Liver (tissue), 9 donors: ENCODE measurements around the gene TMEM129. TPM values are rescaled to one million over a fixed set of nuclear protein-coding genes. Genes with fewer than 3 reads are reported as not detected.

Source experiments
- DNase-seq: peaks from one replicate; pipeline ENCODE4 v3.0.0-alpha.2; 2017; ENCODE audit warnings: low spot score
- H3K27ac ChIP-seq, 2 donors: one replicate each; pipeline ENCODE4 v1.7.0; 2013; ENCODE audit warnings: inconsistent platforms in 2 of 2, low read length in 2 of 2, control low read depth in 1 of 2, low read depth in 1 of 2, mild to moderate bottlenecking in 1 of 2
- H3K27me3 ChIP-seq, 4 donors: one replicate each; pipeline versions ENCODE4 v1.6.1 to v1.7.0; 2013; ENCODE audit warnings: low read length in 3 of 4, inconsistent platforms in 1 of 4, mild to moderate bottlenecking in 1 of 4, moderate library complexity in 1 of 4; ENCODE audit not compliant: control insufficient read depth in 4 of 4, insufficient read depth in 4 of 4
- H3K36me3 ChIP-seq, 4 donors: one replicate each; pipeline versions ENCODE4 v1.6.1 to v1.7.0; 2013; ENCODE audit warnings: low read length in 3 of 4, mild to moderate bottlenecking in 3 of 4, low read depth in 1 of 4, moderate library complexity in 1 of 4; ENCODE audit not compliant: control insufficient read depth in 4 of 4, insufficient read depth in 3 of 4
- H3K4me1 ChIP-seq, 4 donors: one replicate each; pipeline versions ENCODE4 v1.6.1 to v1.7.0; 2013; ENCODE audit warnings: low read length in 3 of 4, mild to moderate bottlenecking in 3 of 4, moderate library complexity in 1 of 4; ENCODE audit not compliant: control insufficient read depth in 4 of 4, insufficient read depth in 4 of 4
- H3K4me3 ChIP-seq, 3 donors: one replicate each; pipeline versions ENCODE4 v1.6.1 to v1.7.0; 2013; ENCODE audit warnings: low read length in 3 of 3, control low read depth in 1 of 3, low read depth in 1 of 3, mild to moderate bottlenecking in 1 of 3
- H3K9ac ChIP-seq, 2 donors: one replicate each; pipeline ENCODE4 v1.7.0; 2013; ENCODE audit warnings: low read length in 2 of 2, mild to moderate bottlenecking in 2 of 2, moderate library complexity in 2 of 2, control low read depth in 1 of 2, low read depth in 1 of 2
- H3K9me3 ChIP-seq, 4 donors: one replicate each; pipeline versions ENCODE4 v1.6.1 to v1.7.0; 2013; ENCODE audit warnings: low read length in 3 of 4; ENCODE audit not compliant: control insufficient read depth in 4 of 4
- FOXA1 ChIP-seq: IDR thresholded peaks from 2 replicates; pipeline ENCODE4 v1.6.1; 2016; ENCODE audit warnings: antibody characterized with exemption
- FOXA2 ChIP-seq: IDR thresholded peaks from 2 replicates; pipeline ENCODE4 v1.6.1; 2016; ENCODE audit warnings: antibody characterized with exemption
- GABPA ChIP-seq, 2 donors: IDR thresholded peaks in 1 of 2; conservative IDR thresholded peaks in 1 of 2; 2 replicates each; pipeline ENCODE4 v1.6.1; 2016; ENCODE audit warnings: antibody characterized with exemption in 2 of 2, mild to moderate bottlenecking in 1 of 2, moderate library complexity in 1 of 2
- HNF4A ChIP-seq, 2 donors: conservative IDR thresholded peaks; 2 replicates each; pipeline ENCODE4 v1.6.1; 2016; ENCODE audit warnings: antibody characterized with exemption in 2 of 2, mild to moderate bottlenecking in 2 of 2
- HNF4G ChIP-seq: IDR thresholded peaks from 2 replicates; pipeline ENCODE4 v1.6.1; 2016; ENCODE audit warnings: antibody characterized with exemption
- JUND ChIP-seq, 2 donors: IDR thresholded peaks; 2 replicates each; pipeline ENCODE4 v1.6.1; 2016; ENCODE audit warnings: antibody characterized with exemption in 2 of 2
- NR2F2 ChIP-seq: IDR thresholded peaks from 2 replicates; pipeline ENCODE4 v1.6.1; 2016; ENCODE audit warnings: antibody characterized with exemption
- RAD21 ChIP-seq, 2 donors: IDR thresholded peaks; 2 replicates each; pipeline ENCODE4 v1.6.1; 2016; ENCODE audit warnings: antibody characterized with exemption in 2 of 2, mild to moderate bottlenecking in 2 of 2
- RXRA ChIP-seq, 2 donors: IDR thresholded peaks; 2 replicates each; pipeline ENCODE4 v1.6.1; 2017 to 2018; ENCODE audit warnings: antibody characterized with exemption in 2 of 2, mild to moderate bottlenecking in 1 of 2
- SP1 ChIP-seq: IDR thresholded peaks from 2 replicates; pipeline ENCODE4 v1.6.1; 2018; ENCODE audit warnings: antibody characterized with exemption, mild to moderate bottlenecking
- TAF1 ChIP-seq: conservative IDR thresholded peaks from 2 replicates; pipeline ENCODE4 v1.6.1; 2016; ENCODE audit warnings: antibody characterized with exemption, mild to moderate bottlenecking
- YY1 ChIP-seq: IDR thresholded peaks from 2 replicates; pipeline ENCODE4 v1.6.1; 2016; ENCODE audit warnings: antibody characterized with exemption, mild to moderate bottlenecking
- WGBS: extraction: QIAGEN DNeasy Blood & Tissue Kit; methylation state at CpG from one replicate; pipeline ENCODE4 v1.1.7; 2013; 5-methylcytosine and 5-hydroxymethylcytosine counted together
- polyA plus RNA-seq, 2 donors: library from polyadenylated mRNA; stranded (reverse) in 1 of 2; unstranded in 1 of 2; fragments of 200-250 nt in 1 of 2; fragments of >200 nt in 1 of 2; fragmentation: Nextera tagmentation in 1 of 2; extraction: Ambion mirVana in 1 of 2; gene quantifications; one replicate each; pipeline versions ENCODE4 v1.2.1 to v1.2.3, GENCODE V29; 2013 to 2015
- total RNA-seq, 2 donors: library from RNA; depleted of rRNA; stranded (reverse); fragments of >200 nt; gene quantifications; one replicate each; pipeline ENCODE4 v1.2.3, GENCODE V29; 2014
- TF ChIP-seq, protein P1 (sequence below): IDR thresholded peaks from 2 replicates; pipeline ENCODE4 v1.6.1; 2016; ENCODE audit warnings: antibody characterized with exemption
- TF ChIP-seq, protein P2 (sequence below): IDR thresholded peaks from 2 replicates; pipeline ENCODE4 v1.6.1; 2016; ENCODE audit warnings: antibody characterized with exemption, mild to moderate bottlenecking
- TF ChIP-seq, protein P3 (sequence below): IDR thresholded peaks from 2 replicates; pipeline ENCODE4 v1.6.1; 2016; ENCODE audit warnings: antibody characterized with exemption
- TF ChIP-seq, protein P4 (sequence below): fragments of 150-350 bp; IDR thresholded peaks from 2 replicates; pipeline ENCODE4 v1.5.1; 2017; ENCODE audit warnings: improper control_type of control experiment, low read depth, low read length; ENCODE audit not compliant: missing input control
- donor health status: healthy.
- donor health status: healthy.
- donor health status: healthy.
- donor health status: healthy.
- donor health status: healthy.

TMEM129 gene
- total and polyA plus RNA-seq, 4 donors, result 12.2 to 37.0 (median 21.8) TPM

DNA sequence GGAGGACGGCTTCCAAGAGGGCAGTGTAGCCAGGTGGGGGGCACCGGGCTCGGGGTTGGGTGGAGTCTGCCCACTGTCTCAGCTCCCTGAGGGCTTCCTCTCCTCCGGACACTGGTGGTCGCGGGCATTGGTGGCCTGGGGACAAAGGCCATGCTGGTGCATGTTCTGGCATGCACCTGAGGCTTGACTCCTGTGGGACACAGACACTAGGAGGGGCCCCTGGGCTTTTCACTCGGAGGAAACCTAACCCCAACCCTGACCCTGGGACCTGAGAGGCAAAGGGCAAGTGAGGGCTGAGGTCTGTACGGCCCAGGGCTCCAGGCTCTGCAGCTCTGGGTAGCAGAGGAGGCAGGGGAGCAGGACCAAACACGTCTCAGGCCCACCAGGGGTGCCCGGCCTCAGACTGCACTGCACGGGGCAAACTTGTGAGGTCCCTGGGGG lies 49.7 kb upstream of the TMEM129 start:
- Histone ChIP-seq H3K4me1 (peaks cover 0 to 8% (median 5%) of the 10 kb centered on the region in 4 donors), H3K27ac (no peak overlapping the region), H3K27me3 (no peaks in the 10 kb centered on the region), H3K9ac (no peak overlapping the region), H3K9me3 (no peaks in the 10 kb centered on the region), H3K36me3 (no peaks in the 10 kb centered on the region), H3K4me3 (no peak overlapping the region)
- TF ChIP-seq FOXA2 (no peak), HNF4A (conservative IDR thresholded peaks at IDR 0.05) (peak in 1 of 2 donors; percentile 26)
- TF ChIP-seq, protein P1, sequence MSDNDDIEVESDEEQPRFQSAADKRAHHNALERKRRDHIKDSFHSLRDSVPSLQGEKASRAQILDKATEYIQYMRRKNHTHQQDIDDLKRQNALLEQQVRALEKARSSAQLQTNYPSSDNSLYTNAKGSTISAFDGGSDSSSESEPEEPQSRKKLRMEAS, result no peak
- 72% methylated on average over 11 of the region's 11 CpGs for WGBS
- DNase-seq, result no peak

DNA sequence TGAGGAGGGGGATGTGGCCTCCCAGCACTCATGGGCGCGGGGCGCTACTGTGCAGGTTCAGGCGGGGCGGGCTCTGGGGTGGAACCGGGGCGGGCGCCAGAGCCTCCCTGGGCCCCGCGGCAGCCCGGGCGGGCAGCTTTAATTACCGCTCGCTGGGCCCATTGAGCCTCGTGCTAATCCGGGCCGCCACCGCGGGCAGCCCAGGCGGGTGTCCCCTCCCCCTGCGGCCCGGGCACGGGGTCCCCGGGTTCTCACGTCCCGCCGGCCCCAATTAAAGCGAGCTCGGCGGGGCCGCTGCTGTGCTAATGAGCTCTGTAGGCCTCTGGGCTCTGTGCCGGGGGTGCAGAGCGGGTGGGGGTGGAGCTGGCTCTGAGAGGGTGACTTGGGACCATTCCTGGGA lies 49.1 kb upstream of the TMEM129 start:
- H3K27ac ChIP-seq, result no peak overlapping the region
- H3K27me3 ChIP-seq, result no peaks in the 10 kb centered on the region
- 72% methylated on average over 33 of the region's 33 CpGs for WGBS
- no peak overlapping the region for H3K4me3 ChIP-seq
- H3K9me3 ChIP-seq, result no peaks in the 10 kb centered on the region
- H3K4me1 ChIP-seq, result peaks cover 0 to 7% (median 4%) of the 10 kb centered on the region in 4 donors
- no peak overlapping the region for H3K9ac ChIP-seq
- H3K36me3 ChIP-seq, result no peaks in the 10 kb centered on the region
- no peak for DNase-seq
- TF ChIP-seq FOXA2, result no peak
- no peak for TF ChIP-seq SP1
- TF ChIP-seq GABPA (IDR thresholded peaks at IDR 0.05 in 1 of 2, conservative IDR thresholded peaks at IDR 0.05 in 1 of 2), result no peak
- TF ChIP-seq, protein P2, sequence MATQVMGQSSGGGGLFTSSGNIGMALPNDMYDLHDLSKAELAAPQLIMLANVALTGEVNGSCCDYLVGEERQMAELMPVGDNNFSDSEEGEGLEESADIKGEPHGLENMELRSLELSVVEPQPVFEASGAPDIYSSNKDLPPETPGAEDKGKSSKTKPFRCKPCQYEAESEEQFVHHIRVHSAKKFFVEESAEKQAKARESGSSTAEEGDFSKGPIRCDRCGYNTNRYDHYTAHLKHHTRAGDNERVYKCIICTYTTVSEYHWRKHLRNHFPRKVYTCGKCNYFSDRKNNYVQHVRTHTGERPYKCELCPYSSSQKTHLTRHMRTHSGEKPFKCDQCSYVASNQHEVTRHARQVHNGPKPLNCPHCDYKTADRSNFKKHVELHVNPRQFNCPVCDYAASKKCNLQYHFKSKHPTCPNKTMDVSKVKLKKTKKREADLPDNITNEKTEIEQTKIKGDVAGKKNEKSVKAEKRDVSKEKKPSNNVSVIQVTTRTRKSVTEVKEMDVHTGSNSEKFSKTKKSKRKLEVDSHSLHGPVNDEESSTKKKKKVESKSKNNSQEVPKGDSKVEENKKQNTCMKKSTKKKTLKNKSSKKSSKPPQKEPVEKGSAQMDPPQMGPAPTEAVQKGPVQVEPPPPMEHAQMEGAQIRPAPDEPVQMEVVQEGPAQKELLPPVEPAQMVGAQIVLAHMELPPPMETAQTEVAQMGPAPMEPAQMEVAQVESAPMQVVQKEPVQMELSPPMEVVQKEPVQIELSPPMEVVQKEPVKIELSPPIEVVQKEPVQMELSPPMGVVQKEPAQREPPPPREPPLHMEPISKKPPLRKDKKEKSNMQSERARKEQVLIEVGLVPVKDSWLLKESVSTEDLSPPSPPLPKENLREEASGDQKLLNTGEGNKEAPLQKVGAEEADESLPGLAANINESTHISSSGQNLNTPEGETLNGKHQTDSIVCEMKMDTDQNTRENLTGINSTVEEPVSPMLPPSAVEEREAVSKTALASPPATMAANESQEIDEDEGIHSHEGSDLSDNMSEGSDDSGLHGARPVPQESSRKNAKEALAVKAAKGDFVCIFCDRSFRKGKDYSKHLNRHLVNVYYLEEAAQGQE, result no peak
- no peak for TF ChIP-seq JUND (IDR thresholded peaks at IDR 0.05)
- TF ChIP-seq, protein P3, sequence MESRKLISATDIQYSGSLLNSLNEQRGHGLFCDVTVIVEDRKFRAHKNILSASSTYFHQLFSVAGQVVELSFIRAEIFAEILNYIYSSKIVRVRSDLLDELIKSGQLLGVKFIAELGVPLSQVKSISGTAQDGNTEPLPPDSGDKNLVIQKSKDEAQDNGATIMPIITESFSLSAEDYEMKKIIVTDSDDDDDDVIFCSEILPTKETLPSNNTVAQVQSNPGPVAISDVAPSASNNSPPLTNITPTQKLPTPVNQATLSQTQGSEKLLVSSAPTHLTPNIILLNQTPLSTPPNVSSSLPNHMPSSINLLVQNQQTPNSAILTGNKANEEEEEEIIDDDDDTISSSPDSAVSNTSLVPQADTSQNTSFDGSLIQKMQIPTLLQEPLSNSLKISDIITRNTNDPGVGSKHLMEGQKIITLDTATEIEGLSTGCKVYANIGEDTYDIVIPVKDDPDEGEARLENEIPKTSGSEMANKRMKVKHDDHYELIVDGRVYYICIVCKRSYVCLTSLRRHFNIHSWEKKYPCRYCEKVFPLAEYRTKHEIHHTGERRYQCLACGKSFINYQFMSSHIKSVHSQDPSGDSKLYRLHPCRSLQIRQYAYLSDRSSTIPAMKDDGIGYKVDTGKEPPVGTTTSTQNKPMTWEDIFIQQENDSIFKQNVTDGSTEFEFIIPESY, result no peak
- TF ChIP-seq RXRA (IDR thresholded peaks at IDR 0.05), result no peak
- no peak for TF ChIP-seq HNF4A (conservative IDR thresholded peaks at IDR 0.05)

DNA sequence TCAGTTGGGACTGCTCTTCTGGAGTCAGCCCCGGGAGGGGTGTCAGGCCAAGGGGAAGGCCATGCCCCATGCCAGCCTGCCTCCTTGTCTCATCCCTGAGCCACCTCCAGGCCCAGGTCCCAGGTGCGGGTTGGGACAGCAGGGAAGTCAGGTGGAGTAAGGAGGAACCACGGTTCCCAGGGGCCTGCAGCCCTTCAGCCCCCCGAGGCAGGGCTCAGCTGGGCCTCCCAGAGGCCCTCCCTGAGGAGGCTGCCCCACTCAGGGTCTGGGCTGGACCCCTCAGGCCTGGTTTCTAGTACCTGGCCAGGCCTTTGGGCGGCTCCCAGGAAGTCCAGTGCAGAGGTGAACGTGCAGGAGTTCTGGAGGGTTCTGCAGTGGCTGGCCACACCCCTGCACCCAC lies 48.6 kb upstream of the TMEM129 start:
- Histone ChIP-seq H3K36me3 (no peaks in the 10 kb centered on the region), H3K27ac (no peak overlapping the region), H3K4me3 (no peak overlapping the region), H3K9ac (no peak overlapping the region), H3K9me3 (no peaks in the 10 kb centered on the region), H3K4me1 (peaks cover 0 to 7% (median 4%) of the 10 kb centered on the region in 4 donors), H3K27me3 (no peaks in the 10 kb centered on the region)
- 89% methylated on average over 6 of the region's 6 CpGs for whole genome bisulfite sequencing
- DNase-seq, result no peak
- TF ChIP-seq RXRA (IDR thresholded peaks at IDR 0.05) (no peak), FOXA1 (no peak), HNF4A (conservative IDR thresholded peaks at IDR 0.05) (no peak), NR2F2 (no peak), RAD21 (IDR thresholded peaks at IDR 0.05) (no peak), TAF1 (no peak), SP1 (no peak), HNF4G (no peak), YY1 (no peak), GABPA (IDR thresholded peaks at IDR 0.05 in 1 of 2, conservative IDR thresholded peaks at IDR 0.05 in 1 of 2) (no peak)
- TF ChIP-seq, protein P4, sequence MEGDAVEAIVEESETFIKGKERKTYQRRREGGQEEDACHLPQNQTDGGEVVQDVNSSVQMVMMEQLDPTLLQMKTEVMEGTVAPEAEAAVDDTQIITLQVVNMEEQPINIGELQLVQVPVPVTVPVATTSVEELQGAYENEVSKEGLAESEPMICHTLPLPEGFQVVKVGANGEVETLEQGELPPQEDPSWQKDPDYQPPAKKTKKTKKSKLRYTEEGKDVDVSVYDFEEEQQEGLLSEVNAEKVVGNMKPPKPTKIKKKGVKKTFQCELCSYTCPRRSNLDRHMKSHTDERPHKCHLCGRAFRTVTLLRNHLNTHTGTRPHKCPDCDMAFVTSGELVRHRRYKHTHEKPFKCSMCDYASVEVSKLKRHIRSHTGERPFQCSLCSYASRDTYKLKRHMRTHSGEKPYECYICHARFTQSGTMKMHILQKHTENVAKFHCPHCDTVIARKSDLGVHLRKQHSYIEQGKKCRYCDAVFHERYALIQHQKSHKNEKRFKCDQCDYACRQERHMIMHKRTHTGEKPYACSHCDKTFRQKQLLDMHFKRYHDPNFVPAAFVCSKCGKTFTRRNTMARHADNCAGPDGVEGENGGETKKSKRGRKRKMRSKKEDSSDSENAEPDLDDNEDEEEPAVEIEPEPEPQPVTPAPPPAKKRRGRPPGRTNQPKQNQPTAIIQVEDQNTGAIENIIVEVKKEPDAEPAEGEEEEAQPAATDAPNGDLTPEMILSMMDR, result no peak
- TF ChIP-seq, protein P3, result no peak
